ENCODE data around the gene FAM131C. TPM values are rescaled to one million over a fixed set of nuclear protein-coding genes. Genes with fewer than 3 reads are reported as not detected.

FAM131C gene
- total RNA-seq, 5 donors from 2014 or later (not counting 1 experiment from before 2014, with no cell fraction given), result 0.30 TPM; not detected in 4

GRCh38 chr1:16080422-16081150 lies 7.1 kb upstream of the FAM131C start:
- WGBS (ENCODE audit: insufficient coverage), result 73% methylated on average over 3 of the region's 5 CpGs
- H3K4me1 Mint-ChIP-seq, result peaks cover 6 to 10% (median 6%) of the 10 kb centered on the region in 3 donors

GRCh38 chr1:16078925-16079656 lies 5.6 kb upstream of the FAM131C start:
- H3K4me1 Mint-ChIP-seq, result peaks cover 6 to 15% (median 9%) of the 10 kb centered on the region in 3 donors
- H3K27me3 Mint-ChIP-seq, result peaks cover 5 to 10% of the 10 kb centered on the region in 2 donors
- Histone ChIP-seq H3K9me3 (no peaks in the 10 kb centered on the region), H3K27ac (ENCODE audit: low read length) (peak overlapping the region; percentile 53), H3K36me3 (ENCODE audit: control insufficient read depth in 2 of 2, extremely low read depth in 1 of 2, insufficient read depth in 1 of 2, low read length in 1 of 2) (no peaks in the 10 kb centered on the region), H3K4me1 (ENCODE audit: control insufficient read depth in 1 of 2, extremely low read depth in 1 of 2, insufficient read depth in 2 of 2, low read length in 2 of 2) (peaks cover 2 to 24% of the 10 kb centered on the region in 2 experiments), H3K27me3 (replicated peaks in 1 of 2; ENCODE audit: control insufficient read depth in 2 of 2, extremely low read depth in 1 of 2, insufficient read depth in 2 of 2, low read length in 1 of 2) (peaks cover 0 to 44% of the 10 kb centered on the region in 2 experiments), H3K4me3 (ENCODE audit: control insufficient read depth in 1 of 2, extremely low read depth in 1 of 2, low read length in 1 of 2) (peak overlapping the region; percentile 34 to 39)
- ATAC-seq (replicated peaks in 1 of 4) (peak; percentile 83 to 88 (median 88)), DNase-seq (peak; percentile 35 to 85 (median 65))
- ChIA-PET CTCF (interaction anchor here (0.6 to 2.6 kb wide), 16 partner anchors 9 to 367 kb away, joined by 3 to 44 read pairs (median 4); partner anchors contain the start of gene CPLANE2 (in 1 of the 2)), POLR2A (interaction anchor here in 1 of 2 donors (0.6 kb wide), 1 partner anchor 133 kb away, joined by 11 read pairs; no protein-coding TSS in a partner anchor)
- no peaks in the 10 kb centered on the region for H3K36me3 Mint-ChIP-seq
- peak overlapping the region; percentile 63 to 78 (median 70) for H3K4me3 Mint-ChIP-seq
- H3K9me3 Mint-ChIP-seq, result no peaks in the 10 kb centered on the region
- peak overlapping the region in 1 of 2 donors; percentile 76 for H3K27ac Mint-ChIP-seq
- WGBS (ENCODE audit: insufficient coverage), result 38% methylated on average over 4 of the region's 10 CpGs

More at GRCh38 chr1:16080422-16081150, 7.1 kb upstream of the FAM131C start:
- no peaks in the 10 kb centered on the region for H3K9me3 ChIP-seq
- no peak overlapping the region for H3K4me3 ChIP-seq (ENCODE audit: control insufficient read depth in 1 of 2, extremely low read depth in 1 of 2, low read length in 1 of 2)
- Mint-ChIP-seq H3K27ac (no peak overlapping the region), H3K27me3 (peaks cover 0 to 4% of the 10 kb centered on the region in 2 donors), H3K36me3 (no peaks in the 10 kb centered on the region), H3K4me3 (no peak overlapping the region), H3K9me3 (no peaks in the 10 kb centered on the region)
- H3K27me3 ChIP-seq (replicated peaks in 1 of 2; ENCODE audit: control insufficient read depth in 2 of 2, extremely low read depth in 1 of 2, insufficient read depth in 2 of 2, low read length in 1 of 2), result peaks cover 0 to 35% of the 10 kb centered on the region in 2 experiments
- no peaks in the 10 kb centered on the region for H3K36me3 ChIP-seq (ENCODE audit: control insufficient read depth in 2 of 2, extremely low read depth in 1 of 2, insufficient read depth in 1 of 2, low read length in 1 of 2)
- H3K4me1 ChIP-seq (ENCODE audit: control insufficient read depth in 1 of 2, extremely low read depth in 1 of 2, insufficient read depth in 2 of 2, low read length in 2 of 2), result peaks cover 2 to 24% of the 10 kb centered on the region in 2 experiments
- DNase-seq (no peak), ATAC-seq (replicated peaks in 1 of 4) (no peak)
- POLR2A ChIA-PET, result interaction anchor here in 1 of 2 donors (0.8 kb wide), 1 partner anchor 270 kb away, joined by 3 read pairs; no protein-coding TSS in a partner anchor
- CTCF ChIA-PET, result interaction anchor here (0.5 to 2.6 kb wide), 3 partner anchors 106 to 161 kb away, joined by 4 to 44 read pairs (median 5); no protein-coding TSS in a partner anchor
- H3K27ac ChIP-seq (ENCODE audit: low read length), result no peak overlapping the region

- no peaks in the 10 kb centered on the region for H3K9me3 Mint-ChIP-seq
- no peak for ATAC-seq (replicated peaks in 1 of 4)
- Histone ChIP-seq H3K4me3 (ENCODE audit: control insufficient read depth in 1 of 2, extremely low read depth in 1 of 2, low read length in 1 of 2) (no peak overlapping the region), H3K27me3 (replicated peaks in 1 of 2; ENCODE audit: control insufficient read depth in 2 of 2, extremely low read depth in 1 of 2, insufficient read depth in 2 of 2, low read length in 1 of 2) (peaks cover 0 to 49% of the 10 kb centered on the region in 2 experiments), H3K9me3 (no peaks in the 10 kb centered on the region), H3K36me3 (ENCODE audit: control insufficient read depth in 2 of 2, extremely low read depth in 1 of 2, insufficient read depth in 1 of 2, low read length in 1 of 2) (no peaks in the 10 kb centered on the region), H3K4me1 (ENCODE audit: control insufficient read depth in 1 of 2, extremely low read depth in 1 of 2, insufficient read depth in 2 of 2, low read length in 2 of 2) (peaks cover 2 to 35% of the 10 kb centered on the region in 2 experiments), H3K27ac (ENCODE audit: low read length) (no peak overlapping the region)
- no peak overlapping the region for H3K27ac Mint-ChIP-seq
- peaks cover 12 to 20% (median 13%) of the 10 kb centered on the region in 3 donors for H3K4me1 Mint-ChIP-seq
- peaks cover 10 to 12% of the 10 kb centered on the region in 2 donors for H3K27me3 Mint-ChIP-seq
- no peak for DNase-seq
- no peaks in the 10 kb centered on the region for H3K36me3 Mint-ChIP-seq
- CTCF ChIA-PET, result interaction anchor here (1.3 to 2.6 kb wide), 4 partner anchors 8 to 166 kb away, joined by 3 to 44 read pairs (median 7); no protein-coding TSS in a partner anchor
- POLR2A ChIA-PET, result interaction anchor here in 1 of 2 donors (0.6 kb wide), 1 partner anchor 8 kb away, joined by 3 read pairs; no protein-coding TSS in a partner anchor
- WGBS (ENCODE audit: insufficient coverage), result 71% methylated on average over 4 of the region's 12 CpGs
- H3K4me3 Mint-ChIP-seq, result no peak overlapping the region
These were observed 4.2 kb upstream of the FAM131C start for GRCh38 chr1:16077406-16078245.

GRCh38 chr1:16076865-16077238 lies 3.4 kb upstream of the FAM131C start:
- Histone ChIP-seq H3K36me3 (ENCODE audit: control insufficient read depth in 2 of 2, extremely low read depth in 1 of 2, insufficient read depth in 1 of 2, low read length in 1 of 2) (no peaks in the 10 kb centered on the region), H3K4me3 (ENCODE audit: control insufficient read depth in 1 of 2, extremely low read depth in 1 of 2, low read length in 1 of 2) (no peak overlapping the region), H3K27me3 (replicated peaks in 1 of 2; ENCODE audit: control insufficient read depth in 2 of 2, extremely low read depth in 1 of 2, insufficient read depth in 2 of 2, low read length in 1 of 2) (peaks cover 0 to 52% of the 10 kb centered on the region in 2 experiments), H3K27ac (ENCODE audit: low read length) (no peak overlapping the region), H3K9me3 (no peaks in the 10 kb centered on the region), H3K4me1 (ENCODE audit: control insufficient read depth in 1 of 2, extremely low read depth in 1 of 2, insufficient read depth in 2 of 2, low read length in 2 of 2) (peaks cover 2 to 34% of the 10 kb centered on the region in 2 experiments)
- H3K27ac Mint-ChIP-seq, result no peak overlapping the region
- H3K4me1 Mint-ChIP-seq, result peaks cover 12 to 22% (median 16%) of the 10 kb centered on the region in 3 donors
- no peak for DNase-seq
- no peak overlapping the region for H3K4me3 Mint-ChIP-seq
- CTCF ChIA-PET, result interaction anchor here (0.6 to 1.3 kb wide), 2 partner anchors 112 to 422 kb away, joined by 3 read pairs; no protein-coding TSS in a partner anchor
- POLR2A ChIA-PET, result no interaction called here
- no peaks in the 10 kb centered on the region for H3K9me3 Mint-ChIP-seq
- H3K36me3 Mint-ChIP-seq, result no peaks in the 10 kb centered on the region
- WGBS (ENCODE audit: insufficient coverage), result 87% methylated on average over 10 of the region's 11 CpGs
- ATAC-seq (replicated peaks in 1 of 4), result no peak
- H3K27me3 Mint-ChIP-seq, result peaks cover 10 to 12% of the 10 kb centered on the region in 2 donors

- Histone ChIP-seq H3K27ac (ENCODE audit: low read length) (no peak overlapping the region), H3K4me3 (ENCODE audit: control insufficient read depth in 1 of 2, extremely low read depth in 1 of 2, low read length in 1 of 2) (no peak overlapping the region), H3K36me3 (ENCODE audit: control insufficient read depth in 2 of 2, extremely low read depth in 1 of 2, insufficient read depth in 1 of 2, low read length in 1 of 2) (no peaks in the 10 kb centered on the region), H3K9me3 (no peaks in the 10 kb centered on the region), H3K27me3 (replicated peaks in 1 of 2; ENCODE audit: control insufficient read depth in 2 of 2, extremely low read depth in 1 of 2, insufficient read depth in 2 of 2, low read length in 1 of 2) (peaks cover 0 to 57% of the 10 kb centered on the region in 2 experiments), H3K4me1 (ENCODE audit: control insufficient read depth in 1 of 2, extremely low read depth in 1 of 2, insufficient read depth in 2 of 2, low read length in 2 of 2) (peaks cover 2 to 35% of the 10 kb centered on the region in 2 experiments)
- ChIA-PET CTCF (interaction anchor here in 1 of 2 donors (0.6 kb wide), 1 partner anchor 421 kb away, joined by 3 read pairs; no protein-coding TSS in a partner anchor), POLR2A (no interaction called here)
- Mint-ChIP-seq H3K27ac (no peak overlapping the region), H3K4me3 (no peak overlapping the region), H3K36me3 (no peaks in the 10 kb centered on the region), H3K4me1 (peaks cover 12 to 25% (median 17%) of the 10 kb centered on the region in 3 donors), H3K27me3 (peaks cover 10 to 12% of the 10 kb centered on the region in 2 donors), H3K9me3 (no peaks in the 10 kb centered on the region)
- 77% methylated on average over 11 of the region's 14 CpGs for WGBS (ENCODE audit: insufficient coverage)
- ATAC-seq (replicated peaks in 1 of 4) (no peak), DNase-seq (no peak)
These were observed 2.8 kb upstream of the FAM131C start for GRCh38 chr1:16076031-16076864.

Measured in T-cell (primary cell).